Glomerular endothelial cell (primary cell): ENCODE data around the gene OR4M2. TPM values are rescaled to one million over a fixed set of nuclear protein-coding genes. Genes with fewer than 3 reads are reported as not detected.
"Not testable (repeated sequence)": the region's sequence is repeated elsewhere in the genome, so short reads cannot be mapped to it uniquely, and the experiment has no call there.

Source experiments
- DNase-seq: peaks from one replicate; pipeline ENCODE4 v3.0.0-alpha.2; 2011; ENCODE audit warnings: low read depth, low spot score; ENCODE audit errors: extremely low read depth
- total RNA-seq: library from RNA; depleted of rRNA; stranded (reverse); fragments of >200 nt; gene quantifications from 2 replicates; pipeline ENCODE4 v1.2.3, GENCODE V29; 2015

Gene OR4M2, protein sequence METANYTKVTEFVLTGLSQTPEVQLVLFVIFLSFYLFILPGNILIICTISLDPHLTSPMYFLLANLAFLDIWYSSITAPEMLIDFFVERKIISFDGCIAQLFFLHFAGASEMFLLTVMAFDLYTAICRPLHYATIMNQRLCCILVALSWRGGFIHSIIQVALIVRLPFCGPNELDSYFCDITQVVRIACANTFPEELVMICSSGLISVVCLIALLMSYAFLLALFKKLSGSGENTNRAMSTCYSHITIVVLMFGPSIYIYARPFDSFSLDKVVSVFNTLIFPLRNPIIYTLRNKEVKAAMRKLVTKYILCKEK
- total RNA-seq: not detected in 2 replicates

DNA sequence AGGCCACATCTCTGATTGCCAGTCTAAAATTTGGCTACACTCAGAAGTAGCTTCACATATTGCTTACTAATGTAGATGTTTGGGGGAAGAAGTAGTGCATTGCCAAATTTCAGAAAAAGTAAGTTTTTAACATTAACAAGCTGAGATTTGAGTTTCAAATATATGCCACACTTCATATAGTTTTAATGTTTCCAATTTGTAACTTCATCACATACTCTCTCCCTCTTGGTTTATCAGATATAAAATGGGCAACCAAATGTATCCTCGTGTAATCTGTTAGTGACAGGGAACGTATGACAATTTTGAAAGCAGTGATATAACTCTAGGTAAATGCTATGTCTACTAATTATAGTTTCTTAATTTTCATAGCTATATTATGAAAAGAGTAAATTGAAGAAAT, at the start of gene OR4M2:
Gene OR4M2, plus strand, starts transcription at position 301 of the 400 bp plus-strand sequence. Its CDS starts 98 bp downstream, at position 399.
- DNase-seq: not testable (repeated sequence)

- not testable (repeated sequence) for DNase-seq
Measured at GRCh38 chr15:22069267-22069666, 11.1 kb upstream of the OR4M2 start.

GRCh38 chr15:22081386-22081785, 1.1 kb downstream of the OR4M2 start:
- DNase-seq: not testable (repeated sequence)

DNA sequence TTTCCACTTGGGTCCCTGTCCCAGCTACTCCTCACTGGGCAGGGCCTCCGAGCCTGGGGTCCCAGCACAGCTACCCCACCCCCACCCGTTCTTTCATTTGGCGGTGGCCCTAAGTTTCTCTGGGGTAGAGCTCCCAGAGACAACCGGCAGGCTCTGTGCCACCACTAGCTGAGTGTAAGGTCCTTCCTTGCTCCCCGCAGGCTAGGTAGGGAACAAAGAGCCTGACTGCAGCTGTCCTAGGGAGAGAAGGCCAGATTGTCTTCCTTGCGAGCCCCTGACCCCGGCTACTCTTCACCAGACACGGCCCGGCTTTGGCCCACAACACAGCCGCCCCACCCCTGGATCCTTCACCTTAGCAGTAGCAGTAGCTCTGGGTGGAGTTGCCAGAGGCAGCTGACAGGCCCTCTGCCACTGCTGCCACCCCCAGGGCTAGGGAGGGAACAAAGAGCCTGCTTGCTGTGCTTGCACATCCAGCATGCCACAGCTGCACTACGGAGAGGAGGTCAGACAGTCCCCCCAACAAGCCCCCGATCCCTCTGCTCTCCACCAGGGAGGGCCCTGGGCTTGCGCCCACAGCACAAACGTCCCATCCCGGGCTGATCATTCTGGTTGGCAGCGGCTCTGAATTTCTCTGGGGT, 18.4 kb downstream of the OR4M2 start:
- not testable (repeated sequence) for DNase-seq

DNA sequence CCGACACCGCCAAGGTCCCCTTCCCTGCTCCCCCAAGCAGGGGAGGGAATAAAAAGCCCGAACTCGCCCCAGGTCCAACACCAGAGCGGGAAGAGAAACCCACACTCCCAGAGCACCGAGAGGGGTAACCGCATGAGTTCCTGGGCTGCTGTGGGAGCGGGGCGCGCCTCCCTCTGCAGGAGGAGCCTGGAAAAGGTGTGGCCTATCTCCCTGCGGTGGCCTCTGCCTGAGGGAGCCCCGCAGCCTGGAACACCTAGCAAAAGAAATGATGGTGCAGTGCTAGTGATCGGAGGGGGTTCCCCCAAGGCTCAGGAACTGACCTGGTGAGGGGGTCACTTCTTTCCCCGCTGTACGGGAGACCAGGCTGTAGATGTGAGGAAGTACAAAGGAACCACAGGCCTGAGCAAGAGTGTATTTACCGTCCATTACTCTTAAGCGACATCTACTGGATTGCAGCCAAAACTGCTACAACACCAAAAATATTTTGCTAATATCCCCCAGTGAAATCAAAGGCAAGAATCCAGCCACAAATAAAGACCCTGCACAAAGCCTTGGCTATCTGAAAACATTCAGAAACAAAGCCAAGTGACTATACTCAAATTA, 19.1 kb downstream of the OR4M2 start:
- not testable (repeated sequence) for DNase-seq

DNA sequence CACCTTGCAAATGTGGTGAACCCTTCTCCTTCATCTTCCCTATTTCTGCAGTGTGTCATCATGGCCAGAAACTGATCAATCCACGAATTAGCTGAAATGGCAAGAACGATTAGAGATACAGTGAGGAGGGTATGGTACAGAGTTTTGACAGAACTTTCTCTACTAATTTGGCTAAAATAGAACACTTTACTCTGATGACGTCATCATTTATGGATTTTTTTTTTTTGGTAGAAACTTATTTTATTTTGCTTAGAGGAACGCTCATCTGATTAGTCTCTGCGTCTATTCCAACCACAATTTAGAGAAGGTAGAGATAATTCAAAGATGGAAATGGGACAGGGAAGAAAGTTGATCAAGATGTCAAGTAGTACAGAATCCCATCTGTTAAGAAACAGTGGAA, 41.7 kb downstream of the OR4M2 start:
- not testable (repeated sequence) for DNase-seq

Other genes with a start within 250 kb of the OR4M2 start
- gene POTEB, start 202.8 kb upstream of the OR4M2 start, total RNA-seq: not detected in 2 replicates